Measurements from ENCODE around the gene TCN2. TPM values are rescaled to one million over a fixed set of nuclear protein-coding genes. Genes with fewer than 3 reads are reported as not detected.
A peak's percentile ranks its signal among the peaks of the same experiment; 100 is the strongest.

The TCN2 gene
- total RNA-seq, 1 experiment from 2014 or later: 11.0 TPM

DNA sequence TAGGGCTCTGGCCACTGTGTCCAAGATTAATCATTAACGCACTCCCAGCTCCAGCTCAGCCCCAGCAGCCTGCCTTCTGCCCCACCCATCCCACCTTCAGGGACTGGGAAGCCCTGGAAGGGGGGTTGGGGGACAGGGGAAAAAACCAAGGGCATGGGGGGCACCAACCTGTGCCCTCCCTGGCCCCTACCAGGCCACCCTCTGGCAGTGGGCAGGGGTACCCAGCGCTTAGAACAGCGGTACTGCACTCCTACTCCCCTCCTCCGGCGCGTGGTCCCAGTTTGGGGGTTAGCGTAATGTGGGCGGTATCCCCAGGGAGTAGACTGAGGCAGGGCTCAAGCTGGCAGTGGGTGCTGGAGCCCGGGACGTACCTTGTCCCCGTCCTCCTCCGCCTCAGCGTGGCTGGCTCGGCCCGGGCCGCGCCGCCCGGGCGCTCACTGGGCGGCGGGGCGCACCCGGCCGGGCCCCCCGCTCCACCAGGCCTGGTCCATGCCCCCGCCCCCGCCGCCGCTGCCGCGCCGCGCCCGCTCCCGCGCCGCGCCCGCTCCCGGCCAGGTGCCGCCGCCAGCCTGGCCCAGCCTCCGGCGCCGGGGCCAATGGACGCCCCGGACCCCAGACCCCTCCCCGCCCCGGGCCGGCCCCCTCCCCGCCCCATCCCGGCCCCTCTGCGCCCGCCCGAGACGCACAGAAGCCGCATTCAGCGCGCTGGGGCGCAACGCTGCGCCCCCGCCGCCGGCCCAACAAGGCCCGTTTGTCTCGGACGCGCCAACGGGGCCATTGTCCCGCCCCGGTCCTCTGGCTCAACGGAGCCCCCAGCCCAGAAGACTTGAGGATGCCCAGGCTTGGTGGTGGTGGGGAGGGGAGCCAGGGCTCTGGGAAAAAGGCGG, 32.6 kb upstream of the TCN2 start, which contains the start of gene GAL3ST1:
GAL3ST1 (minus strand) TSS at position 571 of the 887 bp plus-strand sequence. CDS start 17,273 bp downstream, outside the sequence.
- TF ChIP-seq CTCF (IDR thresholded peaks at IDR 0.05; ENCODE audit: unreplicated experiment): no peak
- Mint-ChIP-seq H3K36me3 (ENCODE audit: insufficient read depth, unreplicated experiment) (peaks cover 42% of the 10 kb centered on the region), H3K4me1 (ENCODE audit: low read depth, unreplicated experiment) (peaks cover 20% of the 10 kb centered on the region), H3K4me3 (ENCODE audit: low read depth, unreplicated experiment) (peak within 1 kb of the TSS; percentile 58), H3K27me3 (ENCODE audit: unreplicated experiment) (no peaks in the 10 kb centered on the region), H3K27ac (ENCODE audit: unreplicated experiment) (peak within 1 kb of the TSS; percentile 53), H3K9me3 (ENCODE audit: low read depth, unreplicated experiment) (no peaks in the 10 kb centered on the region)
- no TSS peak for BruUV-seq (replicated peaks)
- DNase-seq: peak; percentile 58
- intact Hi-C loops (cut with micrococcal nuclease; ENCODE audit: unreplicated experiment): no loop called here
- CTCF ChIA-PET: interaction anchor here (0.6 kb wide), 1 partner anchor 11 kb away, joined by 3 read pairs; no protein-coding TSS in a partner anchor

DNA sequence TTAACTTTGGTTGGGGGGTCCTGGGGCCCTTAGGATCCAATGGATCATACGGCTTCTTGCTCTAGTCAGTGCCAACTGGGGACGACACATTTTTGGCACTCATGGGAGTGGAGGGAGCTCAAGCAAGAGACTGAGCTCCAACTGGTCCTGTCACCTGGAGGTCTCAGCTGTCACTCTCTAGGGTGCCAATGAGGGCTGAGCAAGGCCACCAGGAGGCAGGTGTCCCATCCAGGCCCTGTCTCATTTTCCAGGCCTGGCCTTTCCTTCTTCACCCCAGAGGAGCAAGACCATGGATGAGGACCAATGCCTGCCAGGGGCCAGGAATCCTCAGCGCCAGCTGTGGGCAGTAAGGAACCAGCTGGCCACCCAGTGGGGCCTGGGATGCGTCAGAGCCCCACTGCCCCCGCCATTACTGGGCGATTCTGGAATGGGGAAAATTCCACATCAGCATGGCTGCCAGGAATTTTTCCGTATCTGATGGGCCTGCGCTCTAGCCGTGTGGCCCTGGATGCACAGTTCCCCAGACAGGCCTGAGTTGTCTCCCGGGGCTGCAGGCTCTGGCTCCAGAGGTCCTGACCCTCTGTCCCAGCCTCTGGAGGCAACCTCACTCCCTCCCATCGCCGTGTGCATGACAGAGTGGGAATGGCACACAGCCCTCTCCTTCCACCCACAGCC, 31.8 kb upstream of the TCN2 start:
- no peak for TF ChIP-seq CTCF (IDR thresholded peaks at IDR 0.05; ENCODE audit: unreplicated experiment)
- Mint-ChIP-seq H3K9me3 (ENCODE audit: low read depth, unreplicated experiment) (no peaks in the 10 kb centered on the region), H3K27me3 (ENCODE audit: unreplicated experiment) (no peaks in the 10 kb centered on the region), H3K27ac (ENCODE audit: unreplicated experiment) (no peak overlapping the region), H3K4me1 (ENCODE audit: low read depth, unreplicated experiment) (peaks cover 20% of the 10 kb centered on the region), H3K36me3 (ENCODE audit: insufficient read depth, unreplicated experiment) (peaks cover 50% of the 10 kb centered on the region), H3K4me3 (ENCODE audit: low read depth, unreplicated experiment) (peak overlapping the region; percentile 58)
- intact Hi-C loops (cut with micrococcal nuclease; ENCODE audit: unreplicated experiment): no loop called here
- DNase-seq: no peak
- CTCF ChIA-PET: no interaction called here
- BruUV-seq (replicated peaks): no TSS peak

- no peak for TF ChIP-seq CTCF (IDR thresholded peaks at IDR 0.05; ENCODE audit: unreplicated experiment)
- no peaks in the 10 kb centered on the region for H3K27me3 Mint-ChIP-seq (ENCODE audit: unreplicated experiment)
- BruUV-seq (replicated peaks): no TSS peak
- no peaks in the 10 kb centered on the region for H3K9me3 Mint-ChIP-seq (ENCODE audit: low read depth, unreplicated experiment)
- H3K36me3 Mint-ChIP-seq (ENCODE audit: insufficient read depth, unreplicated experiment): peaks cover 54% of the 10 kb centered on the region
- H3K4me3 Mint-ChIP-seq (ENCODE audit: low read depth, unreplicated experiment): peak overlapping the region; percentile 58
- no peak for DNase-seq
- intact Hi-C loops (cut with micrococcal nuclease; ENCODE audit: unreplicated experiment): no loop called here
- CTCF ChIA-PET: no interaction called here
- H3K4me1 Mint-ChIP-seq (ENCODE audit: low read depth, unreplicated experiment): peaks cover 20% of the 10 kb centered on the region
- H3K27ac Mint-ChIP-seq (ENCODE audit: unreplicated experiment): no peak overlapping the region
Measured at GRCh38 chr22:30575859-30576258, 31.1 kb upstream of the TCN2 start.

DNA sequence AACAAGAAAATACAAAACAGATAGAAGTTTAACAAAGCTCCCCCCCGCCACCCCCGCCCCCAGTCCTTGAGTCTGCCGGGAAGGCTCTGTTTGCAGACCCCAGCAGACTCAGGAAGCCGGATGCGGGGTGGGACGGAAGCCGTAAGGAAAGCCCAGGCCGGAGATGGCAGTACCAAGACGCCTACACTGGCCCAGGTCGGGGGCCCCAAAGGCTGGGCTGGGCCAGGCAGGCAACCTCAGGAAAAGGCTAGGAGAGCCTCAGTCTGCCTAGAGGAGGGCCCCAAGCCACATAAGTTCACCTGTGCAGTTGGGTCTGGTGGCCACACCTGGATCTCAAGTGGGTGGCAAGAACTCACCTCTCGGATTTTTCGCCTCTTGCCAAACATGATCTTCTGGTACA, 28.5 kb upstream of the TCN2 start:
- intact Hi-C loops (cut with micrococcal nuclease; ENCODE audit: unreplicated experiment): no loop called here
- H3K27me3 Mint-ChIP-seq (ENCODE audit: unreplicated experiment): no peaks in the 10 kb centered on the region
- no TSS peak for BruUV-seq (replicated peaks)
- peaks cover 54% of the 10 kb centered on the region for H3K36me3 Mint-ChIP-seq (ENCODE audit: insufficient read depth, unreplicated experiment)
- no peak for DNase-seq
- H3K27ac Mint-ChIP-seq (ENCODE audit: unreplicated experiment): no peak overlapping the region
- no peak overlapping the region for H3K4me3 Mint-ChIP-seq (ENCODE audit: low read depth, unreplicated experiment)
- TF ChIP-seq CTCF (IDR thresholded peaks at IDR 0.05; ENCODE audit: unreplicated experiment): no peak
- no peaks in the 10 kb centered on the region for H3K9me3 Mint-ChIP-seq (ENCODE audit: low read depth, unreplicated experiment)
- CTCF ChIA-PET: no interaction called here
- peaks cover 7% of the 10 kb centered on the region for H3K4me1 Mint-ChIP-seq (ENCODE audit: low read depth, unreplicated experiment)
